Neural cell (in vitro differentiated cells): ENCODE results near the gene COL4A1. TPM values are rescaled to one million over a fixed set of nuclear protein-coding genes. Genes with fewer than 3 reads are reported as not detected.

Experiments used
- H2AFZ ChIP-seq: fragments of 200-600, 300-800 bp; sonication (generic), shearing (Covaris generic); 2 replicates; pipeline ENCODE4 v1.6.0; 2014; ENCODE audit warnings: low read depth, mild to moderate bottlenecking, antibody characterized with exemption, low read length, moderate library complexity
- H3F3A ChIP-seq: fragments of 200-600 bp; shearing (Covaris generic); 2 replicates; pipeline ENCODE4 v1.6.1; 2016; ENCODE audit warnings: mild to moderate bottlenecking, moderate library complexity, mixed read lengths, antibody characterized with exemption, low read length; ENCODE audit not compliant: insufficient read depth, poor library complexity, severe bottlenecking
- H3K27ac ChIP-seq: fragments of 200-600, 300-800 bp; sonication (generic), shearing (Covaris generic); 2 replicates; pipeline ENCODE4 v1.5.1; 2014; ENCODE audit warnings: mild to moderate bottlenecking, low read length, moderate library complexity
- H3K27me3 ChIP-seq: fragments of 300-800, 200-600 bp; sonication (generic), shearing (Covaris generic); 2 replicates; pipeline ENCODE4 v1.6.0; 2014; ENCODE audit warnings: mild to moderate bottlenecking, low read depth, low read length, moderate library complexity; ENCODE audit not compliant: insufficient read depth
- H3K36me3 ChIP-seq: fragments of 300-800, 200-600 bp; sonication (generic), shearing (Covaris generic); 2 replicates; pipeline ENCODE4 v1.5.1; 2014; ENCODE audit warnings: mild to moderate bottlenecking, antibody characterized with exemption, low read length, moderate library complexity; ENCODE audit not compliant: insufficient read depth
- H3K4me2 ChIP-seq: fragments of 300-800, 200-600 bp; sonication (generic), shearing (Covaris generic); 2 replicates; pipeline ENCODE4 v1.6.0; 2014; ENCODE audit warnings: mild to moderate bottlenecking, low read length
- H3K4me3 ChIP-seq: fragments of 300-800, 200-600 bp; sonication (generic), shearing (Covaris generic); 2 replicates; pipeline ENCODE4 v1.5.1; 2014; ENCODE audit warnings: mild to moderate bottlenecking, low read length, moderate library complexity
- H3K79me2 ChIP-seq: fragments of 200-600 bp; shearing (Covaris generic); replicated peaks from 2 replicates; pipeline ENCODE4 v1.6.0; 2014; ENCODE audit warnings: mild to moderate bottlenecking, low read length, moderate library complexity; ENCODE audit not compliant: insufficient read depth
- H3K9ac ChIP-seq: fragments of 300-800, 200-600 bp; sonication (generic), shearing (Covaris generic); 2 replicates; pipeline ENCODE4 v1.6.1; 2016; ENCODE audit warnings: mild to moderate bottlenecking, low read length, mixed read lengths
- H3K9me2 ChIP-seq: fragments of 200-600 bp; shearing (Covaris generic); 2 replicates; pipeline ENCODE4 v1.6.1; 2016; ENCODE audit warnings: mild to moderate bottlenecking, low read length, mixed read lengths; ENCODE audit not compliant: insufficient read depth
- H3K9me3 ChIP-seq: fragments of 200-600, 300-800 bp; sonication (generic), shearing (Covaris generic); 2 replicates; pipeline ENCODE4 v1.6.1; 2016; ENCODE audit warnings: mild to moderate bottlenecking, mixed run types, low read length, moderate library complexity, mixed read lengths
- H4K20me1 ChIP-seq: fragments of 200-600 bp; shearing (Covaris generic); 2 replicates; pipeline ENCODE4 v1.6.1; 2016; ENCODE audit warnings: mild to moderate bottlenecking, mixed run types; ENCODE audit not compliant: insufficient read depth
- CTCF ChIP-seq: fragments of 450-650 bp; IDR thresholded peaks from 2 replicates; pipeline ENCODE4 v1.5.1; 2014; ENCODE audit warnings: antibody characterized with exemption, mild to moderate bottlenecking, moderate library complexity; ENCODE audit not compliant: poor library complexity, severe bottlenecking
- EP300 ChIP-seq: fragments of 450-650 bp; conservative IDR thresholded peaks from 2 replicates; pipeline ENCODE4 v1.6.1; 2014; ENCODE audit warnings: antibody characterized with exemption, mild to moderate bottlenecking, moderate library complexity; ENCODE audit not compliant: poor library complexity, severe bottlenecking
- EZH2 ChIP-seq: fragments of 200-600, 300-800 bp; shearing (Covaris generic), sonication (generic); IDR thresholded peaks from 2 replicates; pipeline ENCODE4 v1.6.1; 2014; ENCODE audit warnings: antibody characterized with exemption, low read length, borderline replicate concordance, mild to moderate bottlenecking; ENCODE audit not compliant: insufficient read depth, poor library complexity, severe bottlenecking
- MXI1 ChIP-seq: fragments of 450-650 bp; conservative IDR thresholded peaks from 2 replicates; pipeline ENCODE4 v1.6.1; 2014; ENCODE audit warnings: antibody characterized with exemption, mild to moderate bottlenecking; ENCODE audit not compliant: poor library complexity, severe bottlenecking
- POLR2AphosphoS5 ChIP-seq: IDR thresholded peaks from 2 replicates; pipeline ENCODE4 v1.6.1; 2012
- RAD21 ChIP-seq: fragments of 450-650 bp; conservative IDR thresholded peaks from 2 replicates; pipeline ENCODE4 v1.6.1; 2014; ENCODE audit warnings: antibody characterized with exemption, mild to moderate bottlenecking, moderate library complexity
- SMC3 ChIP-seq: fragments of 450-650 bp; conservative IDR thresholded peaks from 2 replicates; pipeline ENCODE4 v1.6.1; 2014; ENCODE audit warnings: antibody characterized with exemption, mild to moderate bottlenecking, moderate library complexity; ENCODE audit not compliant: poor library complexity
- TAF1 ChIP-seq: IDR thresholded peaks from 2 replicates; pipeline ENCODE4 v1.6.1; 2012; ENCODE audit warnings: low read depth
- polyA plus RNA-seq: library from polyadenylated mRNA; depleted of rRNA; stranded (reverse); fragments of >200 nt; gene quantifications from 2 replicates; pipeline ENCODE4 v1.2.3, GENCODE V29; 2014
- TF ChIP-seq, protein P1 (sequence below): IDR thresholded peaks from 2 replicates; pipeline ENCODE4 v1.6.1; 2012; ENCODE audit warnings: borderline replicate concordance

Gene COL4A1
- polyA plus RNA-seq, 1 donor from 2014 or later = 13.1 TPM

- H3K36me3 ChIP-seq = no peaks in the 10 kb centered on the region
- no peaks in the 10 kb centered on the region for H3K27me3 ChIP-seq
- no peaks in the 10 kb centered on the region for H3K79me2 ChIP-seq
- H3K4me3 ChIP-seq = no peak overlapping the region
- TF ChIP-seq POLR2AphosphoS5 (no peak), RAD21 (no peak), MXI1 (no peak), EZH2 (no peak), SMC3 (no peak), EP300 (no peak), TAF1 (no peak), CTCF (no peak)
- TF ChIP-seq, protein P1, sequence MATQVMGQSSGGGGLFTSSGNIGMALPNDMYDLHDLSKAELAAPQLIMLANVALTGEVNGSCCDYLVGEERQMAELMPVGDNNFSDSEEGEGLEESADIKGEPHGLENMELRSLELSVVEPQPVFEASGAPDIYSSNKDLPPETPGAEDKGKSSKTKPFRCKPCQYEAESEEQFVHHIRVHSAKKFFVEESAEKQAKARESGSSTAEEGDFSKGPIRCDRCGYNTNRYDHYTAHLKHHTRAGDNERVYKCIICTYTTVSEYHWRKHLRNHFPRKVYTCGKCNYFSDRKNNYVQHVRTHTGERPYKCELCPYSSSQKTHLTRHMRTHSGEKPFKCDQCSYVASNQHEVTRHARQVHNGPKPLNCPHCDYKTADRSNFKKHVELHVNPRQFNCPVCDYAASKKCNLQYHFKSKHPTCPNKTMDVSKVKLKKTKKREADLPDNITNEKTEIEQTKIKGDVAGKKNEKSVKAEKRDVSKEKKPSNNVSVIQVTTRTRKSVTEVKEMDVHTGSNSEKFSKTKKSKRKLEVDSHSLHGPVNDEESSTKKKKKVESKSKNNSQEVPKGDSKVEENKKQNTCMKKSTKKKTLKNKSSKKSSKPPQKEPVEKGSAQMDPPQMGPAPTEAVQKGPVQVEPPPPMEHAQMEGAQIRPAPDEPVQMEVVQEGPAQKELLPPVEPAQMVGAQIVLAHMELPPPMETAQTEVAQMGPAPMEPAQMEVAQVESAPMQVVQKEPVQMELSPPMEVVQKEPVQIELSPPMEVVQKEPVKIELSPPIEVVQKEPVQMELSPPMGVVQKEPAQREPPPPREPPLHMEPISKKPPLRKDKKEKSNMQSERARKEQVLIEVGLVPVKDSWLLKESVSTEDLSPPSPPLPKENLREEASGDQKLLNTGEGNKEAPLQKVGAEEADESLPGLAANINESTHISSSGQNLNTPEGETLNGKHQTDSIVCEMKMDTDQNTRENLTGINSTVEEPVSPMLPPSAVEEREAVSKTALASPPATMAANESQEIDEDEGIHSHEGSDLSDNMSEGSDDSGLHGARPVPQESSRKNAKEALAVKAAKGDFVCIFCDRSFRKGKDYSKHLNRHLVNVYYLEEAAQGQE = no peak
- H3K9ac ChIP-seq = no peak overlapping the region
- no peaks in the 10 kb centered on the region for H3F3A ChIP-seq
- no peak overlapping the region for H3K4me2 ChIP-seq
- H4K20me1 ChIP-seq = no peaks in the 10 kb centered on the region
- no peaks in the 10 kb centered on the region for H3K9me2 ChIP-seq
- no peak overlapping the region for H3K27ac ChIP-seq
- no peak overlapping the region for H2AFZ ChIP-seq
- no peaks in the 10 kb centered on the region for H3K9me3 ChIP-seq
These were observed 109.5 kb downstream of the COL4A1 start for GRCh38 chr13:110197471-110197870.

DNA sequence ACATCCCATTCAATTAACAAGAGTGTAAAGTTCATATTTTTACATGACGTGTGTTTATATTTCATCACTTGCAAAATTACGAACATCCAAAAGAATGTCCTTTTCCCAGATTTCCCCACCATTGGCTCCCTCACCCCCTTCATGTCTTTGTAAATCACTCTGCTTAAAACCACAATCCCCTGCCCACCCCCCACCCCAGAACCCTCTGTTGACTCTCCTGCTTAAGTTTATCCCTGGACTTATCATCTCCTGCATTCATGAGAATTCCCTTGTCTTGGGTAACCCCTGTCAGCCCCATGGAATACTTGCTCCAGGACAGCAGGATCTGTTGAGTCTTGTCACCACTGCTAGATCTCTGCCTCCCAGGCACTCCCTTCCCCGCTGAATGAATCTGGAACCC, 109.9 kb downstream of the COL4A1 start:
- Histone ChIP-seq H3K27ac (no peak overlapping the region), H3K4me3 (no peak overlapping the region), H3K36me3 (no peaks in the 10 kb centered on the region), H3K27me3 (no peaks in the 10 kb centered on the region), H3K4me2 (no peak overlapping the region), H3K9me3 (no peaks in the 10 kb centered on the region), H3K9ac (no peak overlapping the region), H3F3A (no peaks in the 10 kb centered on the region), H3K79me2 (no peaks in the 10 kb centered on the region), H3K9me2 (no peaks in the 10 kb centered on the region), H2AFZ (no peak overlapping the region), H4K20me1 (no peaks in the 10 kb centered on the region)
- TF ChIP-seq, protein P1 = no peak
- TF ChIP-seq RAD21 = no peak
